ENCODE measurements around the gene RPLP1.

The RPLP1 gene

DNA sequence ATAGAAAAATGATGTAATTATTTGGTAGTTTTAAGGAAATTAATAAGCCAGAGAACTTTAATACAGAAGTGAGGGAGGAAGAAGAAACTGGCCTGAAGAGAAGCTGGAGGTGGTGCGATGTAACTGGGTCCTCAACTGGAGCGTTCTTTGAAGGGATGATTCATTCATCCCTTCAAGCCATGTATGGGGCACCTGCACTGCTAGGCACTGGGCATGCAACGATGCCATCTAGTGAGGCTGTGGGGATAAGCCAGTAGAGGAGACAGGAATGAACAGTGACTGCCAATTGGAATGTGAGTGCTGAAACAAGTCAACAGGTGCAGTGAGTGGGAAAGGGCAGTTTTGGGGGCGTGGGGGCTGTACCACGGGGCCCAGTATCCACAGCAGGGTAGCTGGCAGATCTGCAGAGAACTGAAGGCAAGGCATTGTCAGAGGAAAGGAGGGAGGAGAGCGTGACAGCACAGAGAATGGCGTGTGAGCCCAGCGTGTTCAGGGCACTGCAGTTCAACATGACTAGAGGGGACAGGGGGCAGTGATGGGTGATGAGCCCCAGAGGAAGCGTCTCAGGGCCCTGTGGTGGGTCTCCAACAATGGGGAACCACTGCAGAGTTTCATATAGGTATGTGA, 42.3 kb upstream of the RPLP1 start:
- no peak overlapping the region for H3K4me3 Mint-ChIP-seq

DNA sequence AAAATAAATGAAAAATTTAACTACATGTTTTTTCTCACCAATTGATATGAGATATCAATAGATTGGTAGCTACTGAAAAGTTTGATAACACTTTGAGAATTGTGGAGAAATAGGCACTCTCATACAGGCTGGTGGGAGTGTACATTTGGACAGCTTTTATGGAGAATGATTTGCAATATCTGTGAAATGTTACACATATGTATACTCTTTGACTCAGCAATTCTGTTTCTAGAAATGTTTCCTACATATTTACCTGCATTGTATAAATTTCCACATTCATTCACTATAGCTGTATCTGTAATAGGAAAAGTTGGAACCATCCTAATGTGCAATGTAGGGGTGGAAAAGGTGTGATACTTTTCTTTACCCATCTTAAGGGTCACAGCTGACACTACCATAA, 40.3 kb upstream of the RPLP1 start:
- TF ChIP-seq, protein P1, sequence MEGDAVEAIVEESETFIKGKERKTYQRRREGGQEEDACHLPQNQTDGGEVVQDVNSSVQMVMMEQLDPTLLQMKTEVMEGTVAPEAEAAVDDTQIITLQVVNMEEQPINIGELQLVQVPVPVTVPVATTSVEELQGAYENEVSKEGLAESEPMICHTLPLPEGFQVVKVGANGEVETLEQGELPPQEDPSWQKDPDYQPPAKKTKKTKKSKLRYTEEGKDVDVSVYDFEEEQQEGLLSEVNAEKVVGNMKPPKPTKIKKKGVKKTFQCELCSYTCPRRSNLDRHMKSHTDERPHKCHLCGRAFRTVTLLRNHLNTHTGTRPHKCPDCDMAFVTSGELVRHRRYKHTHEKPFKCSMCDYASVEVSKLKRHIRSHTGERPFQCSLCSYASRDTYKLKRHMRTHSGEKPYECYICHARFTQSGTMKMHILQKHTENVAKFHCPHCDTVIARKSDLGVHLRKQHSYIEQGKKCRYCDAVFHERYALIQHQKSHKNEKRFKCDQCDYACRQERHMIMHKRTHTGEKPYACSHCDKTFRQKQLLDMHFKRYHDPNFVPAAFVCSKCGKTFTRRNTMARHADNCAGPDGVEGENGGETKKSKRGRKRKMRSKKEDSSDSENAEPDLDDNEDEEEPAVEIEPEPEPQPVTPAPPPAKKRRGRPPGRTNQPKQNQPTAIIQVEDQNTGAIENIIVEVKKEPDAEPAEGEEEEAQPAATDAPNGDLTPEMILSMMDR (IDR thresholded peaks at IDR 0.05), result no peak
- DNase-seq, result no peak
- H3K4me1 Mint-ChIP-seq, result peaks cover 39% of the 10 kb centered on the region
- H3K36me3 Mint-ChIP-seq (ENCODE audit: low read depth), result no peaks in the 10 kb centered on the region
- H3K27me3 Mint-ChIP-seq (ENCODE audit: low read depth, poor library complexity), result peaks cover 4% of the 10 kb centered on the region
- no peaks in the 10 kb centered on the region for H3K9me3 Mint-ChIP-seq
- H3K27ac Mint-ChIP-seq, result no peak overlapping the region
- no peak overlapping the region for H3K4me3 Mint-ChIP-seq

More for the DNA sequence above, 42.3 kb upstream of the RPLP1 start:
- no peak for DNase-seq
- no peaks in the 10 kb centered on the region for H3K36me3 Mint-ChIP-seq (ENCODE audit: low read depth)
- no peak overlapping the region for H3K27ac Mint-ChIP-seq
- H3K27me3 Mint-ChIP-seq (ENCODE audit: low read depth, poor library complexity), result peaks cover 4% of the 10 kb centered on the region
- H3K9me3 Mint-ChIP-seq, result no peaks in the 10 kb centered on the region
- TF ChIP-seq, protein P1 (IDR thresholded peaks at IDR 0.05), result no peak
- H3K4me1 Mint-ChIP-seq, result peaks cover 28% of the 10 kb centered on the region

DNA sequence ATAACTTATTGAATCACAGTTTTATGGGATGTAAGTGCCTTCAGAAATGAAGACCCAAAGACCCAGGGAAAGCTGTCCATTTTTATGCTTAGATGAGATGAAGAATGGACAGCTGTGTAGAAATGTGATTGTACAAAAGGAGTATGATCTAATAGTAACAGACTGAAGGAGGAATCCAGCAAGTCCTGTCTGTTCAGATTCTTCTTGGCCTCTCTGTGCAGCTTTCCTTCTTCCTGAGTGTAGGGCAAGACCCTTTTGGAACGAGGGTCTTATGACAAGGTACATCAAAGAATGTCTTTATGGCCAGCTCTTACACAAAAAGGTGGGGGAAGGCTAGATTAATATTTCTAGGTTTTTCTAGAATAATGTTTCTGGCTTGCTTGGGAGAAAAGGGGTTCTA, 39.9 kb upstream of the RPLP1 start:
- H3K4me3 Mint-ChIP-seq, result no peak overlapping the region
- no peaks in the 10 kb centered on the region for H3K9me3 Mint-ChIP-seq
- TF ChIP-seq, protein P1 (IDR thresholded peaks at IDR 0.05), result no peak
- H3K4me1 Mint-ChIP-seq, result peaks cover 37% of the 10 kb centered on the region
- peaks cover 4% of the 10 kb centered on the region for H3K27me3 Mint-ChIP-seq (ENCODE audit: low read depth, poor library complexity)
- peaks cover 4% of the 10 kb centered on the region for H3K36me3 Mint-ChIP-seq (ENCODE audit: low read depth)
- H3K27ac Mint-ChIP-seq, result no peak overlapping the region
- no peak for DNase-seq

DNA sequence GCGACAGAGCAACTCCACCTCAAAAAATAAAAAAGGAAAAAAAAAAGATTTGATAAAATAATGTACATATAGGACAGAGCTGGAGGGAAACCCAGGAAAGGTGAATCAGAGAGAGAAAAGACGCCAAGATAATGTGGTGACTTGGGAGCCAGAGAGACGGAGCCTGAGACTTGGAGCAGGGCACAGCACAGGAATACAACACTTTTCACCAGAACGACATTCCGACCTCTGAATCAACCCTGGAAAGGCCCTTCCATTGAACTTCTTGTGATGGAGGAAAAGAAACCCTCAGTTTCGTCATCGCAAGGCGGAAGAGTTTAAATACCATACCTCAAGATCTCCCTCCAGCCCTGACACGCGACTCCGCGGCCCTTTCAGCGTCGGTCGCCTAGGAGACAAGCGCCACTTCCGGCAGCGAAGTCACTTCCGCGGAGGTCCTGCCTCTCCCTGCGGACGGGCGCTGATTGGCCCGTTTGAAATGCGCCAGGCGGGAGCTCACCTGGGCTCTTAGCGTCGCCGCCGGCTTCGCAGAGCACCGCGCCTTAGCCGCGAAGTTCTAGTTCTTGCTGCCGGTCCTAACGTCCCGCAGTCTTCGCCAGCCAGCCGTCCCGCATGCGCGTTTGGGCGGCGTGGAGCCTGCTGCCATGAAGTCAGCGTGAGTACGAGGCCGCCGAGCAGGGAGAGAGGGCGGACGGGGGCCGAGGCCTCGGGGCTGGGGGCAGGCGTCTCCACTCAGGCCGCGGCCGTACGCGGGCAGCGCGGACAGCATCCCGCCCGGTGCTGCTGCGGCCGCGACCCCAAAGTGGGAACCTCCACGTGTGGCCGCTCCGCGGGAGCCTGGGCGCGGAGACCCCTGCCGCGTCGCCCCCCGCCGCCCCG, 38.6 kb upstream of the RPLP1 start, which contains the start of gene KIF23:
Gene KIF23, plus strand, starts transcription at position 528 of the 879 bp plus-strand sequence. Its CDS starts 117 bp downstream, at position 645.
- peak; percentile 89 for DNase-seq
- Mint-ChIP-seq H3K27ac (peak within 1 kb of the TSS; percentile 62), H3K9me3 (no peaks in the 10 kb centered on the region), H3K27me3 (ENCODE audit: low read depth, poor library complexity) (peaks cover 4% of the 10 kb centered on the region), H3K36me3 (ENCODE audit: low read depth) (peaks cover 14% of the 10 kb centered on the region), H3K4me3 (peak within 1 kb of the TSS; percentile 96), H3K4me1 (peaks cover 31% of the 10 kb centered on the region)
- TF ChIP-seq, protein P1 (IDR thresholded peaks at IDR 0.05), result no peak

DNA sequence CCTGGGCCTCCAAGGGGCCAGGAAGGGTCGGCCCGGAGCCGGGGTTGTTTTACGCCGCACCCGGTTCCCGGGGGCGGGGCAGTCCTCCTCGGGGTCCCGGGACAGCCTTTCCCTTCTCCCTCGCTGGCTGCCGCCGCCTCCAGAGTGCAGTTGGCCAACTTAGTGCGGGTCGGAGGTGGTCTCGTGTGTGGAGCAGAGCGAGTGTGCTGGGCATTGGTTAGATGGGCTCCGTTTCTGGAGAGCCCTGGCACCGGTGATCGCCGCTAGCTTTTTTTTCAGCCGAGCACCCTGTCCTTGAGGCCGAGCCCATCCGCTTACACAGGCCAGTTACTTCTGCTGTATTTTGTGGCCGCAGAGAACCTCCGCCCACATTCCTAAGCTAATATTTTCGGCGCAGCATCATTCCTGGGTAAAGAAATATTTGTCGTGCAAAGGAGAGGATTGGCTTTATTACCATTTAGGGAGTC, 37.9 kb upstream of the RPLP1 start:
- TF ChIP-seq, protein P1 (IDR thresholded peaks at IDR 0.05), result no peak
- Mint-ChIP-seq H3K27ac (no peak overlapping the region), H3K9me3 (no peaks in the 10 kb centered on the region), H3K4me3 (peak overlapping the region; percentile 96), H3K27me3 (ENCODE audit: low read depth, poor library complexity) (peaks cover 4% of the 10 kb centered on the region), H3K4me1 (peaks cover 28% of the 10 kb centered on the region), H3K36me3 (ENCODE audit: low read depth) (peaks cover 21% of the 10 kb centered on the region)
- DNase-seq, result peak; percentile 67
